NCI-H446 (cell line): ENCODE data around the gene PLXDC1.
A peak's percentile ranks its signal among the peaks of the same experiment; 100 is the strongest.
"Not testable (repeated sequence)": the region's sequence is repeated elsewhere in the genome, so short reads cannot be mapped to it uniquely, and the experiment has no call there.

Experiments used
- DNase-seq, 2 experiments: peaks; one replicate each; lab custom pipeline; 2025; lab: John Stamatoyannopoulos, UW

PLXDC1 gene

GRCh38 chr17:39155654-39156053 lies 4.2 kb upstream of the PLXDC1 start:
- DNase-seq, result no peak

- DNase-seq, result peak; percentile 89 to 91
Observed at GRCh38 chr17:39153599-39154051, 2.2 kb upstream of the PLXDC1 start.

- DNase-seq, result no peak
Observed at GRCh38 chr17:39151943-39152818, 744 bp upstream of the PLXDC1 start.

- no peak for DNase-seq
Observed at GRCh38 chr17:39150795-39151149, 665 bp downstream of the PLXDC1 start.

- DNase-seq, result no peak
Observed at GRCh38 chr17:39150104-39150634, 1.3 kb downstream of the PLXDC1 start.

- DNase-seq, result no peak
Observed at GRCh38 chr17:39147221-39148185, 3.9 kb downstream of the PLXDC1 start.

- DNase-seq, result no peak
Observed at GRCh38 chr17:39146273-39146672, 5.2 kb downstream of the PLXDC1 start.

GRCh38 chr17:39145143-39145542 lies 6.3 kb downstream of the PLXDC1 start:
- no peak for DNase-seq

- peak; percentile 92 to 96 for DNase-seq
Observed at GRCh38 chr17:39144416-39144840, 7.0 kb downstream of the PLXDC1 start.

GRCh38 chr17:39143552-39144093 lies 7.8 kb downstream of the PLXDC1 start:
- peak in 1 of 2 experiments; percentile 54 for DNase-seq

- DNase-seq, result no peak
Observed at GRCh38 chr17:39141915-39142664, 9.3 kb downstream of the PLXDC1 start.

GRCh38 chr17:39141294-39141693 lies 10.1 kb downstream of the PLXDC1 start:
- no peak for DNase-seq

GRCh38 chr17:39139561-39139960 lies 11.9 kb downstream of the PLXDC1 start:
- DNase-seq, result no peak

GRCh38 chr17:39139161-39139511 lies 12.3 kb downstream of the PLXDC1 start:
- DNase-seq, result no peak

- no peak for DNase-seq
Observed at GRCh38 chr17:39138431-39139160, 12.8 kb downstream of the PLXDC1 start.

GRCh38 chr17:39134878-39135277 lies 16.6 kb downstream of the PLXDC1 start:
- no peak for DNase-seq

- DNase-seq, result no peak
Observed at GRCh38 chr17:39132192-39132610, 19.2 kb downstream of the PLXDC1 start.

- no peak for DNase-seq
Observed at GRCh38 chr17:39131616-39132015, 19.8 kb downstream of the PLXDC1 start.

- DNase-seq, result no peak
Observed at GRCh38 chr17:39130205-39130604, 21.2 kb downstream of the PLXDC1 start.

- DNase-seq, result not testable (repeated sequence)
Observed at GRCh38 chr17:39129544-39129943, 21.9 kb downstream of the PLXDC1 start.

GRCh38 chr17:39126436-39126835 lies 25.0 kb downstream of the PLXDC1 start:
- no peak for DNase-seq
